Embryonic facial prominence (tissue), 1 donor: ENCODE measurements around the gene LAS1L.
"Not testable (repeated sequence)": the region's sequence is repeated elsewhere in the genome, so short reads cannot be mapped to it uniquely, and the experiment has no call there.

ENCODE experiments used
- DNase-seq: peaks from one replicate; pipeline ENCODE4 v3.0.0-alpha.2; 2016; ENCODE audit errors: extremely low spot score

LAS1L gene

GRCh38 chrX:65517923-65518322 is 16.7 kb downstream of the LAS1L start:
- DNase-seq: no peak

GRCh38 chrX:65516756-65517155 is 17.8 kb downstream of the LAS1L start:
- no peak for DNase-seq

DNA sequence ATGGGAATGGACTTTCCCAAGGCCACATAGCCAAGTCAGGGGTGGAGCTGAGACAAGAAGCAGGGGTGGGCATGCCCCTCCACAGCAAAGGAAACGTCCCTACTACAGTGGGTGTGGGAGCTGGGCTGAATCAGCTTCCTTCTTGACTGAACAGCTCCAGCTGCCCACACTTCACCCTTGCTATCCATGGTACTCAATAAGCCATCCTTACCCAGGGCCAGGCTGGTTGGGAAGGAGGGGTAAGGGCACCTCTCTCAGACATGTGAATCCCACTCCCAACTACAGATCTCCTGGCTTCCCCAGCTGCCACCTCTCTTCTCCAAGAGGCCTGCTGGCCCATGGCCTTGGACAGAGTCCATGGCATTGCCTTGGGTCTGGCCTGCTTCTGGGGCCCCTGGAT is 21.0 kb downstream of the LAS1L start:
- DNase-seq: no peak

GRCh38 chrX:65509400-65509799 is 25.2 kb downstream of the LAS1L start:
- DNase-seq: no peak

DNA sequence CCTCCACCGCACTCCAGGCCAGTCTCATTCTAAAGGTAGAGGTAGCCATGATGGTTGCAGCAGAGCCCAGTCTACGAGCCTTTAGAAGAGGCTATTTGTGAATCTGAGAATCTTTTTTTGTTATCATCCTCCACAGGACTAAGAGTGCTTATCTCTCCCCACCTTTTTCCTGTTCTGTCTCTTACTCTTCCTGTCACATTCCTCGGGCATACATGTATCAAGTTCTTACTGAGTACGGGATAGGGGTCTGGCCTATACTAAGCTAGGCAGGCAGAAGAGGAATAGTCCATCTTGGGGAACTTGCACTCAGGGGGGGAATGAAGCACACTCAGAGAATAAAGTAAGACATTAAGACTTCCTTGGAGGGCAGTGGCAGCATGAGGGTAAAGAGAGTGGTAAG is 25.7 kb downstream of the LAS1L start:
- DNase-seq: no peak

- DNase-seq: no peak
Measured at GRCh38 chrX:65502618-65503017, 32.0 kb downstream of the LAS1L start.

DNA sequence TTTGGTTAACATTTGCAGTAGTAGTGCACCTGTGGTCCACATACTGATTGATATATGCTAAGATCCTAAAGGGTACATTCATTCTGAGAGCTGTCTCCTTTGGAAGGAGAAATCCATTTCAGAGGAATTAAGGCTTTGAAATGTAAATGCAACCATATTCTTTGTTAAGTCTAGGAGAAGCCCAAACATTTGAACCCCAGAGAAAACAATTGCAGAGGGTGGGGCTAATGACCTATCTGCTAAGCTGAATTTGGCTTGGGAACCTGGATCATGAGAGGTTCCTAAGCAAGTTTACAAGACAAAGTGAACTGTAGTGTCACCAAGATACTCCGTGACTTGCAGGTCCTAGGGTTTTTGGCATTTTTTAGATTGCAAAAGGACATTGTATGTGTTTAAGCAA is 41.2 kb downstream of the LAS1L start:
- no peak for DNase-seq

DNA sequence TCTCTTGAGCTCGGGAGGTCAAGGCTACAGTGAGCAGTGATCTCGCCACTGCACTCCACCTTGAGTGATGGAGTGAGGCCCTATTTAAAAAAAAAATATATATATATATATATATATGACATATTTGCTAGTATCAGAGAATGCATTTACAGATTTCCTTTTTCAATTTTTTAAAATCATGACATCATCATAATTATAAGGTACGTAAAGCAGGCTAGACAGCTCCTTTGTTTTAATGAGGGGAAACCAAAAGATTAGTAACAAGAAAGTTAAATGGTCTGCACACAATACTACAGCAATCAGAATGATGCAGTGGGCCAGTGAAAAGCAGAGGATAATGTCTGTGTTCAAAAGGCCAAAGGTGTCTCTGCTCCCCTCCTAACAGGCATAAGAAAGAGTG is 43.0 kb downstream of the LAS1L start:
- DNase-seq: no peak

DNA sequence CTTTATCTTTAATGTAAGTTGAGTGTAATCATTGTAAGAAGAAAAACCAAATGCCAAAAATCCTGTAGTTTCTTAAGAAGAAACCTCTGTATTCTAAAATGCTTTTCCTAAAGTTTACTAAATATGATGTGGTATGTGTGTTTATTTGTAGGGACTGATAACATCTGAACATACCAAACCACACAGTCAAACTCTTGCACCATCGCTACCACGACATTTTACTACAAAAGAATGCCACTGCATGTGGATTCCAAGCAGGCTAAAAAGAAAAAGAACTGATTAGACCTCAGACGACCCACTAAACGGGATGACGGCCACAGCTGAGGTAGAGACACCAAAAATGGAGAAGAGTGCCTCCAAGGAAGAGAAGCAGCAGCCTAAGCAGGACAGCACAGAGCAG is 46.1 kb downstream of the LAS1L start:
- DNase-seq: no peak

DNA sequence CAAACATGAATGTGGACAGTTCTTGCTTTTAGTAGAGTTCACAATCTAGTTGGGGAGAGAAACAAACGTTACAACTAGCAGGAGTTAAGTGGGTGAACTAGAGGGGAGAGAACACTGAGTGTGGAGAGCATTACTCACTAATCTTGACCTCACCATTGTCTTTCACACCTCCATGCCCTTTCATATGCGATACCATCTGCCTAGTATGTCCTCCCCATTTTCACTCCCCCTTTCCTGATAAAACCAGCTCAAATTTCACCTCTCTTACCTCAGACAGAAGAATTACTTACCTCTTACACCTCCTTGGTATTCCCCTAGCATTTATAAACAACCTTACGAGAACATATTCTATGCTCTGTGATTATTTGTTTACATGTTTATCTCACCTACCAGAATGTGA is 53.6 kb downstream of the LAS1L start:
- DNase-seq: no peak

- DNase-seq: not testable (repeated sequence)
Measured at GRCh38 chrX:65479102-65479501, 55.5 kb downstream of the LAS1L start.

DNA sequence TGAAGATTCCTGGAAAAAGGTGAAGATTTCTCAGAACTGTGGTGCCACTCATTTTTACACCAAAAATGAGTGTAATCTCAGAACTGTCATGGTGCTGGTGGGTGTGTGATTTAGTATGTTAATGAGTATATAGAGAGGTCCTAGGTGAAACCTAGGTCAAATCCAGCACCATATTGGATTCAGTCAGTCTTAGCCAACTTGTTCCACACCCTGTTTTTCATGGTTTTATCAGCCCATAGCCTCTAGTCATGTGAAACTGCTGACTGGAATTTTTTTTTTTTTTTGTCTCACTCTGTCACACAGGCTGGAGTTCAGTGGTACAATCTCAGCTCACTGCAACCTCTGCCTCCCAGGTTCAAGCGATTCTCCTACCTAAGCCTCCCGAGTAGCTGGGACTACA is 58.0 kb downstream of the LAS1L start:
- DNase-seq: no peak

DNA sequence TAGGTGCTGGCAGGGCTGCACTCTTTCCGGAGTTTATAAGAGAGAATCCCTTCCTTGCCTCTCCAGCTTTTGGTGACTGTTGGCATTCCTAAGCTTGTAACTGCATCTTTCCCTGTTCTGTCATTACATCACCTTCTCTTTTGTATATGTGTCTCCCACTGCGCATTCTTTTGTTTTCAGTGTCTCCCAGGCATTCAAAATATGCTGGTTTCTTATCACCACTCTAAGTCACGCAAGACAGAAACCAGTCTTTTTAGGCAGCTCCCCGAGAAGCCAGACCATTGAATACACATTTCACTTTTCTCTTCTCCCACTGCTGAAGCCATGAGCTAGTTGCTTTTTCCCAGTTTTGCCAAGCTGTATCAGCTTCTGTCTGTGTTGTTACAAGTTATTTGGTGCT is 71.0 kb downstream of the LAS1L start:
- no peak for DNase-seq
